ENCODE measurements around the gene SAPCD2. TPM values are rescaled to one million over a fixed set of nuclear protein-coding genes. Genes with fewer than 3 reads are reported as not detected.
A peak's percentile ranks its signal among the peaks of the same experiment; 100 is the strongest.

Gene SAPCD2
- total RNA-seq, 1 donor from 2014 or later = 5.3 TPM

- Histone ChIP-seq H3K27me3 (ENCODE audit: control insufficient read depth, insufficient read depth, low read length) (no peaks in the 10 kb centered on the region), H3K4me3 (ENCODE audit: low read depth, low read length) (peak within 1 kb of the TSS; percentile 53), H3K36me3 (ENCODE audit: control insufficient read depth, insufficient read depth, low read length) (no peaks in the 10 kb centered on the region)
- no peak for DNase-seq (ENCODE audit: low read depth)
- TF ChIP-seq, protein P1, sequence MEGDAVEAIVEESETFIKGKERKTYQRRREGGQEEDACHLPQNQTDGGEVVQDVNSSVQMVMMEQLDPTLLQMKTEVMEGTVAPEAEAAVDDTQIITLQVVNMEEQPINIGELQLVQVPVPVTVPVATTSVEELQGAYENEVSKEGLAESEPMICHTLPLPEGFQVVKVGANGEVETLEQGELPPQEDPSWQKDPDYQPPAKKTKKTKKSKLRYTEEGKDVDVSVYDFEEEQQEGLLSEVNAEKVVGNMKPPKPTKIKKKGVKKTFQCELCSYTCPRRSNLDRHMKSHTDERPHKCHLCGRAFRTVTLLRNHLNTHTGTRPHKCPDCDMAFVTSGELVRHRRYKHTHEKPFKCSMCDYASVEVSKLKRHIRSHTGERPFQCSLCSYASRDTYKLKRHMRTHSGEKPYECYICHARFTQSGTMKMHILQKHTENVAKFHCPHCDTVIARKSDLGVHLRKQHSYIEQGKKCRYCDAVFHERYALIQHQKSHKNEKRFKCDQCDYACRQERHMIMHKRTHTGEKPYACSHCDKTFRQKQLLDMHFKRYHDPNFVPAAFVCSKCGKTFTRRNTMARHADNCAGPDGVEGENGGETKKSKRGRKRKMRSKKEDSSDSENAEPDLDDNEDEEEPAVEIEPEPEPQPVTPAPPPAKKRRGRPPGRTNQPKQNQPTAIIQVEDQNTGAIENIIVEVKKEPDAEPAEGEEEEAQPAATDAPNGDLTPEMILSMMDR (IDR thresholded peaks at IDR 0.05; ENCODE audit: insufficient read depth, low read length, poor library complexity, severe bottlenecking) = no peak
Observed at GRCh38 chr9:137114613-137115393, 44.4 kb upstream of the SAPCD2 start, which contains the start of gene DPP7. Gene DPP7, minus strand, starts transcription at chr9:137114733. Its CDS starts 20 bp downstream, at chr9:137114713.

DNA sequence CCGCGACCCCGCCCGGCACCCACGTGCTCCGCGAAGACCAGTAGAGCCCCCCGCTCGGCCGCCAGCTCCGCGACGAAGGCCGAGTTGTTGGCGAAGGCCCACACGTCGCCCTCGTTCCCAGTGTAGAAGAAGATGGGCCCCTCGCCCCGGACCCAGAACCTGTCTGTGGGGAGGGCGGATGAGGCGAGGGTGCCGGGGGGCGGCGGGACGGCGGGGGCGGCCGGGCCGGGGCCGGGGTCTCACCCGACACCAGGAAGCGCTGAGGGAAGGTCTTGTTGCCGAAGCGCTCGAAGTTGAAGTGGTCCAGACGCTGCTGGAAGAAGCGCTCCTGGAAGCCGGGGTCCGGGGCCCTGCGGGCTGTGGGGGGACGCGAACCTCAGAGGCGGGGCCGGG is 43.9 kb upstream of the SAPCD2 start:
- TF ChIP-seq, protein P1 (IDR thresholded peaks at IDR 0.05; ENCODE audit: insufficient read depth, low read length, poor library complexity, severe bottlenecking) = no peak
- no peak for DNase-seq (ENCODE audit: low read depth)
- H3K27me3 ChIP-seq (ENCODE audit: control insufficient read depth, insufficient read depth, low read length) = no peaks in the 10 kb centered on the region
- no peaks in the 10 kb centered on the region for H3K36me3 ChIP-seq (ENCODE audit: control insufficient read depth, insufficient read depth, low read length)
- peak overlapping the region; percentile 53 for H3K4me3 ChIP-seq (ENCODE audit: low read depth, low read length)

DNA sequence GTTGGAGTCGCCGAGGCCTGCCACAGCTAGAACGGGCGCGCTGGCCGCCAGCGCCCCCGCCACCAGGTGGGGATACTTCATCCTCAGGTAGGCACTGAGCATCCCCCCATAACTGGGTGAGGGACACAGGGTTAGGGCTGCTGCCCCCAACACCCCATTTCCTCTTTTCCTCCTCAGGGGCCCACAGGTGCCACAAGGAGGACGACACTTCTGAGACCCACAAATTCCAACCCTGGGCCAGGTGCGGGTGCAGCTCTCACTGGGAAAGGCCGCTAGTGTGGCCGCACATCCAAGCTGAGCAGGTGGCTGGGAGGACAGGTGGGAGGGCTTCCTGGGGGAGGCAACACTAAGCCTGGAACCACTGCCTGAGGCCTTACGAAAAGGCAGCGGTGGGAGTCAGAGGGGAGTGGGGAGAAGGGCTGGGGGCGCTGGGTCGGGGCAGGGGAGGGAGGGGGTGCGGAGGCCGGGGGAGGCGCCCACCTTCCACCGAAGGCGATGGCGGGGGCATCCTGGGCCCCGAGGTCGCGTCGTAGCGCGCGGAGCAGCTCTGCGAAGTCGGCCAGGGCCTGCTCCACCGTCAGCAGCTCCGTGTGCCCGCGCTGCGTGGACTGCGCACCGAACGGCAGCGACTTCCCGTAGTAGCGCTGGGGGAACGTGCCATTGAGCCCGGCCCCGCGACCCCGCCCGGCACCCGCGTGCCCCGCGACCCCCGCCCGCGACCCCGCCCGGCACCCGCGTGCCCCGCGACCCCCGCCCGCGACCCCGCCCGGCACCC is 43.2 kb upstream of the SAPCD2 start:
- Histone ChIP-seq H3K36me3 (ENCODE audit: control insufficient read depth, insufficient read depth, low read length) (no peaks in the 10 kb centered on the region), H3K27me3 (ENCODE audit: control insufficient read depth, insufficient read depth, low read length) (no peaks in the 10 kb centered on the region), H3K4me3 (ENCODE audit: low read depth, low read length) (peak overlapping the region; percentile 17)
- TF ChIP-seq, protein P1 (IDR thresholded peaks at IDR 0.05; ENCODE audit: insufficient read depth, low read length, poor library complexity, severe bottlenecking) = no peak
- no peak for DNase-seq (ENCODE audit: low read depth)

GRCh38 chr9:137112564-137113384 is 42.4 kb upstream of the SAPCD2 start:
- no peak for DNase-seq (ENCODE audit: low read depth)
- TF ChIP-seq, protein P1 (IDR thresholded peaks at IDR 0.05; ENCODE audit: insufficient read depth, low read length, poor library complexity, severe bottlenecking) = no peak
- Histone ChIP-seq H3K36me3 (ENCODE audit: control insufficient read depth, insufficient read depth, low read length) (no peaks in the 10 kb centered on the region), H3K27me3 (ENCODE audit: control insufficient read depth, insufficient read depth, low read length) (no peaks in the 10 kb centered on the region), H3K4me3 (ENCODE audit: low read depth, low read length) (no peak overlapping the region)

DNA sequence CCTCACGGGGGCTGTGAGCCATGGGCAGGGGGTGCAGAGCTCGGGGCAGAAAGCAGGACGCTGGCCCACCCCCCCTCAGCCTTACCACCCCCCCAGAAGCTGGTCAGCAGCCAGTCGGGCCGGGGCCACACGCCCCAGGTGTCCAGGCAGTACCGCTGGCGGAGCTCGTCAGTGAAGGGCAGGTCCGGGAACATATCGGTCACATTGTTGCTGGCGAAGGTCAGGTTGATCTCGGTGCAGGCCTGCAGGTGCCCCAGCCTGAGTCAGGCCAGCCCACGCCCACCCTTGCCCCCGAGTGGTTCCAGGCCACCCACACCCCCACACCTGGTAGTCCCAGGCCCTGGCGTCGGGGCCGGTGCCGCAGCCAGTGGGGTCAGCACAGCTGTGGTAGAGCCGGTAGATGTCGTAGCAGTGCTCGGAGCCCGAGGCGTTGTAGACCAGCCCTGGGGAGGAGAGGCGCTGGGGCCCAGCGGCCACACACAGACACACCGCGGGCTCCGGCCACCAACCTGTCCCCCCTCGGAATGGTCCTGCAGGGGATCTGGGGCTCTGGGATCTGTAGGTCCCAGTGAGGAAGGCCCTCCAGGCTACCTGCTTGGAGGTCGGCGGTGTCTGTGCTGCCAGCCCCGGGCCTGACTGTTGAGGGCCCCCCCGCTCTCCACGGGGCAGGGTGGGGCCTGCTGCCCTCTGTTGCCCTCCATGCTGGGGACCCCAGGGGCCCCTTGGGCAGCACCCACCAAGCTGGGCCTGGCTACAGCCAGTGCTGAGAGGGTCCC is 41.6 kb upstream of the SAPCD2 start:
- Histone ChIP-seq H3K27me3 (ENCODE audit: control insufficient read depth, insufficient read depth, low read length) (no peaks in the 10 kb centered on the region), H3K4me3 (ENCODE audit: low read depth, low read length) (no peak overlapping the region), H3K36me3 (ENCODE audit: control insufficient read depth, insufficient read depth, low read length) (no peaks in the 10 kb centered on the region)
- TF ChIP-seq, protein P1 (IDR thresholded peaks at IDR 0.05; ENCODE audit: insufficient read depth, low read length, poor library complexity, severe bottlenecking) = no peak
- no peak for DNase-seq (ENCODE audit: low read depth)

All from kidney epithelial cell (primary cell).